Retinal pigment epithelial cell (primary cell): Measurements from ENCODE around the gene STK38L.

Source experiments
- DNase-seq: peaks from one replicate; pipeline ENCODE4 v3.0.0-alpha.2; 2010; ENCODE audit warnings: low read depth
- H3K4me3 ChIP-seq: 2 replicates; pipeline ENCODE4 v1.5.1; 2011; ENCODE audit warnings: mild to moderate bottlenecking, low read length, control low read depth, moderate library complexity
- TF ChIP-seq, protein P1 (sequence below): conservative IDR thresholded peaks from 2 replicates; pipeline ENCODE4 v1.5.1; 2011; ENCODE audit warnings: low read depth, low read length, control low read depth, inconsistent platforms

Gene STK38L

DNA sequence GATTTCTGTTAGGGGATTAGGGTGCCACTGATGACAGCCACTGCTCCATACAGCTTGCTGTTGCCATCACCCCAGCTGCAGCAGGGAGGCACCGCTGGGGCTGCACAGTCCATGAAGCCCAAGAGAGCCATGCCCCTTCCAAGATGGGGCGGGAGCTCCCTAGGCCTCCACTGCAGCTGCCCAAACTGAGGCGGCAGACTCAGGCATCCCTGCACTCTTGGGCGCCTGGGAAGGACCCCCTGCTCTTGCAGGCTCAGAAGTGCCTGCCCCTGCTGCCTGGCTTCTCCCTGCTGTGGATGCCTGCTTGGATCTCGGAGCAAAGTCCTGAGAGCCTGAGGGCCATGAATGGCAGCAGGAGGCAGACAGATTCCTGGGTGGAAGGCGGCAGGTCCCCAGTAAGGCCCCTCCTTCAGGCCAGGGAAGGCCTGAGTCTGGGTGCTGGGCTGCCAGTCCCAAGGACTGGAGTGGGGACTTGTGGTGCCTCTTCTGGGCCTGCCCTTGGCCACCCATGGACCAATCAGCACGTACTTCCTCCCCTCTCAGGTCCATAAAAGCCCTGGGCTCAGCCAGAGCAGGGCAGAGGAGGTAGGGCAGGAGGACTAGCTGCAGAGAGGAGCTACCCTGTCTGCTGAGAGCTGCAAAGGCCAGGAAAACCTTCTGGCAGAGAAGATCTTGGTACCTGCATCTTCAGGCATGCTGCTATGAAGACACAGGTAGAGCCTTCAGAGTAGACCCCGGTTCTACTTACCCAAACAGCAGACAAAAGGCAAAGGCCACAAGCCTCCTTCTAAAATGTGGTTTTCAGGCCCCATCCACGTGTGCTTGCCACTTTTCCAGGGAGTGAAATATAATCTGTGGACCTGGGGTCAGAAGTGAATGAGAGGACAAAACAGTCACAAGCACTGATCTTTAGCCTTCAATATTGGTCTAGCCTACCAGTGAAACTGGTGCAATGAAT lies 30.0 kb upstream of the STK38L start:
- TF ChIP-seq, protein P1, sequence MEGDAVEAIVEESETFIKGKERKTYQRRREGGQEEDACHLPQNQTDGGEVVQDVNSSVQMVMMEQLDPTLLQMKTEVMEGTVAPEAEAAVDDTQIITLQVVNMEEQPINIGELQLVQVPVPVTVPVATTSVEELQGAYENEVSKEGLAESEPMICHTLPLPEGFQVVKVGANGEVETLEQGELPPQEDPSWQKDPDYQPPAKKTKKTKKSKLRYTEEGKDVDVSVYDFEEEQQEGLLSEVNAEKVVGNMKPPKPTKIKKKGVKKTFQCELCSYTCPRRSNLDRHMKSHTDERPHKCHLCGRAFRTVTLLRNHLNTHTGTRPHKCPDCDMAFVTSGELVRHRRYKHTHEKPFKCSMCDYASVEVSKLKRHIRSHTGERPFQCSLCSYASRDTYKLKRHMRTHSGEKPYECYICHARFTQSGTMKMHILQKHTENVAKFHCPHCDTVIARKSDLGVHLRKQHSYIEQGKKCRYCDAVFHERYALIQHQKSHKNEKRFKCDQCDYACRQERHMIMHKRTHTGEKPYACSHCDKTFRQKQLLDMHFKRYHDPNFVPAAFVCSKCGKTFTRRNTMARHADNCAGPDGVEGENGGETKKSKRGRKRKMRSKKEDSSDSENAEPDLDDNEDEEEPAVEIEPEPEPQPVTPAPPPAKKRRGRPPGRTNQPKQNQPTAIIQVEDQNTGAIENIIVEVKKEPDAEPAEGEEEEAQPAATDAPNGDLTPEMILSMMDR: no peak

DNA sequence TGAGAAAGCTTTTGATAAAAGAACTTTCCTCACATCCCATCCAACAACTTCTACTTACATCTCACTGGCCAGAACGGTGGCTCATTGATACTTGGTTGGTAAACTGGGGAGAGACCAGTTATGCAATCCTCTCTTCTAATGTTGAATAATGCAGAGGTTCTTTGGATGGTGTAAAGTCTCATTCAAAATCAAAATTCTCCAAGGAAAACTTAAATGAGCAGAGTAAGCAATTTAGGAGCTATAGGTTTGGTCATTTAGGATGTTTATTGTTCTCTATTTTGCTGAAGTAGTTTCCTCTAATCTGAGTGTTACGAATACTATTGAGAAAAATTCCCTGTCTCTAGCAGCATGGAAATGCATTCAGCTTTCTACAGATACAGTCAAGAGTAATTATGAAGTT lies 26.5 kb upstream of the STK38L start:
- no peak overlapping the region for H3K4me3 ChIP-seq
- TF ChIP-seq, protein P1: no peak
- DNase-seq: no peak

More for the DNA sequence above, 30.0 kb upstream of the STK38L start:
- no peak overlapping the region for H3K4me3 ChIP-seq
- DNase-seq: no peak

DNA sequence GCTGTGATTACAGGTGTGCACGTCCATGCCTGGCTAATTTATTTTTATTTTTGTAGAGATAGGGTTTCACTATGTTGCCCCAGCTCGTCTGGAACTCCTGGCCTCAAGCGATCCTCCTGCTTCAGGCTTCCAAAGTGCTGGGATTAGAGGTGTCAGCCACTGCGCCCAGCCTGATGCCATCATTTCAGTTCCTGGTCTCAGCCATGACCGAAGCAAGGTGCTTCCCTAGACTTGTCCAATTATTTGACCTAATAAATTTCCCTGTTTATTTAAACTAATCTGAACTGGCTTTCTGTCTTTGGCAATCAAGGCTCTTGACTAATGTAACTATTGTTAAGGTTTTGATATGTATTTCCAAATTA lies 24.4 kb upstream of the STK38L start:
- TF ChIP-seq, protein P1: no peak
- H3K4me3 ChIP-seq: no peak overlapping the region
- DNase-seq: no peak

DNA sequence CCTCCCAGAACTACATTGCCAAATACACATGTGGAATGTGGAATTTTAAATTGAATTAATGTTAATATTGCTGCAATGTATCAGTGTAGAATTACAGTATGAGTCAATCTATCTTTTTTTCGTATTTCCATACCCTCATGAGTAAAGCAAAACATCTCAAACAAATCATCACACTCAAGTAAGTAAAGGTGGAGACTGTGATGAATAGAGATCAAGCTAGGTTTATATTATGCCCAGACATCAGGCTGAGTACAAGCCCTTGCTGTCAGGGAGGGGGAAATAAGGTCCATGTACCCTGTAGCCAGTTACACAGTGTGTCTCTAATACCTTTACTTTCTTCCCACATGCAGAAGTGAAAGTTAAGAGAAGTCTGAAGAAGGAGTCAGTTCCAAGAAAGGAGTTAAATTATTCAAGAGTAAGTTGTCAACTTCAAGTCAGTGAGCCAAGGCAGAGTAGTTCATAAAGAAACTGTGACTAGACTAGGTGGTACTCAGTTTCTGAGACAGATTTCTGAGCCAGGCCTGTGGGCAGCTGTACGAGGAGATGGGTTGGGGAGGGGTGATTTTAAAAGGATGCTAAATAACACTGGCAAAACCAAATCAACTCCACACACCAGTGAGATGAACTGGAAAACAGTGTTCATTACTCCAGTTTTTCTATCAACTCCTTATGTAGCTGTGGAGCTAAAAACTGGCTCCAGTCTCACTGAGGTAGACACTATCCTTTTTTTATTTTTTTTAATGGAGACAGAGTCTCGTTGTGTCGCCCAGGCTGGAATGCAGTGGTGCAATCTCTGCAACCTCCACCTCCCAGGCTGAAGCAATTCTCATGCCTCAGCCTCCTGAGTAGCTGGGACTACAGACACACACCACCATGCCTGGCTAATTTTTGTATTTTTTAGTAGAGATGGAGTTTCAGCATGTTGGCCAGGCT lies 23.8 kb upstream of the STK38L start:
- H3K4me3 ChIP-seq: no peak overlapping the region
- no peak for DNase-seq
- TF ChIP-seq, protein P1: no peak

DNA sequence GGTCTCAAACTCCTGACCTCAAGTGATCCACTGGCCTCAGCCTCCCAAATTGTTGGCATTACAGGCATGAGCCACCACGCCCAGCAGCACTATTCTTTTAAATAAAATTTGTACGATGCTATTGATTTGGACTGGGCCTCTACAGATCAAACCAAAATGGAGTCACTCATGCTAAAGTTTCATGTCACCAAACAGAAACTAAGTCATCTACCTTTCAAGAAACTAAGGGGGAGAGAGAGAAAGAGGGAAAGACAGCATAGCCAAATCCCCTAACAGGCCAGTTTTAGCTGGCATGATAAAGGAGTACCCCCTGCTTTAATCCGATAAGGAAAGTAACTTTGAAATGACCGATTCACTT lies 23.1 kb upstream of the STK38L start:
- TF ChIP-seq, protein P1: no peak
- DNase-seq: no peak
- no peak overlapping the region for H3K4me3 ChIP-seq

DNA sequence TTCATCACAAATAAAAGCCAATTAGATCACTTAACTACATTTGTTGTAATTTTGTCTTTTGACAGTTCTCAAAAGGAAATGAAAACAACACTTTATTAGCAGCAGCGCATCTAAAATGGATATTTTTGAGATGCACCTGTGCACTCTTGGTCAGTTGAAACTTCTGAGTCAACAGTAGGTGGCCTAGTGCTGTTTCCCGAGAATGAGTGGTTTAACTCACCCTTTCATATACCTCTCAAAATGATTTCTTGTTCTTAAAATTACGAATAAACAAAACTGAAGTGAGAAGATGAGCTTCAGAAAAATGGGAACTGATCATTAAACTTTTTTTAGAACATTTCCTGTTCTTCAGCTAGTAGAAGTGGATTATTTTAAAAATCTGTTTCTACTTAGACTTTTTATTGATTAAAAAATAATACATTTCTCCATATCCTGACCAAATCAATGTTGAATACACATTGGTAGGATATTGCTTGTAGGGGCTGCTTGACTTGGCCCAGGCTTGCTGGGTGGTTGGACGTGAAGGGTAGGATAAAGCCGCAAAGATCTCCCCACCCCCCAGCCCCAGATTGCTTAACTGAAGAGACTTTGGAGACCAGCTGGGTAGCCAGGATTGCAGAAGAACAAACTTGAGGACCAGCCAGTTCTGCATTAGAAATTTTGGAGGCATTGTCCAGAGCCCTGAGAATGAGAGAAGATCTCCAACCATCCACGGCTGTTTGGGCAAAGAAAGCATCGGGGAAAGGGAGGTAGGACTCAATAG lies 22.3 kb upstream of the STK38L start:
- DNase-seq: no peak
- TF ChIP-seq, protein P1: no peak

More for the DNA sequence above, 22.3 kb upstream of the STK38L start:
- H3K4me3 ChIP-seq: no peak overlapping the region
